Ishikawa (cell line): ENCODE measurements around the gene COMMD8.

Source experiments
- CEBPB ChIP-seq: IDR thresholded peaks from 2 replicates; pipeline ENCODE4 v1.6.1; 2012
- CREB1 ChIP-seq: IDR thresholded peaks from 2 replicates; pipeline ENCODE4 v1.6.1; 2012; ENCODE audit warnings: low read depth
- EGR1 ChIP-seq: IDR thresholded peaks from 2 replicates; pipeline ENCODE4 v1.6.1; 2012
- EP300 ChIP-seq: IDR thresholded peaks from 2 replicates; pipeline ENCODE4 v1.6.1; 2012; ENCODE audit warnings: borderline replicate concordance
- FOXM1 ChIP-seq: IDR thresholded peaks from 2 replicates; pipeline ENCODE4 v1.6.1; 2012; ENCODE audit warnings: low read depth, borderline replicate concordance
- NFIC ChIP-seq: IDR thresholded peaks from 2 replicates; pipeline ENCODE4 v1.6.1; 2012
- RAD21 ChIP-seq: IDR thresholded peaks from 2 replicates; pipeline ENCODE4 v1.6.1; 2012; ENCODE audit warnings: low read depth
- TAF1 ChIP-seq: IDR thresholded peaks from 2 replicates; pipeline ENCODE4 v1.6.1; 2012; ENCODE audit warnings: low read depth, mild to moderate bottlenecking
- TEAD4 ChIP-seq: IDR thresholded peaks from 2 replicates; pipeline ENCODE4 v1.6.1; 2012
- YY1 ChIP-seq: IDR thresholded peaks from 2 replicates; pipeline ENCODE4 v1.6.1; 2012; ENCODE audit warnings: low read depth
- TF ChIP-seq, protein P1 (sequence below): IDR thresholded peaks from 2 replicates; pipeline ENCODE4 v1.6.1; 2012; ENCODE audit warnings: low read depth, mild to moderate bottlenecking
- TF ChIP-seq, protein P2 (sequence below): IDR thresholded peaks from 2 replicates; pipeline ENCODE4 v1.6.1; 2012

DNA sequence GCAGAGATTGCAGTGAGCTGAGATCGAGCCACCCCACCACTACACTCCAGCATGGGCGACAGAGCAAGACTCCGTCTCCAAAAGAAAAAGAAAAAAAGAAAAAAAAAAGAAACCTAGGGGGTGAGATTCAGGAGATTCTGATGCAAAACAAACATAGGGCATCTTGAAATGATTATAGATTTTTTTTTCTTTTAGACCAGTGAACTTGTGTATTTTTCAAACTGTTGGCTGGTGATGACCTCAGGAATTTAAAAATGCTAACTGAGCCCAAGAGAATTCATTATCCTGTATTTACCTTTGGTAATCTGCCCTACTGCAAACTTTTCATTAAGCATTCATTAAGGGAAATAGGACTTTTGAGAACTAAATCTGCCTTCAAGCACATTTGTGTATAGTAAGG lies 42.2 kb upstream of the COMMD8 start:
- TF ChIP-seq YY1 (no peak), NFIC (no peak), TEAD4 (no peak), TAF1 (no peak), RAD21 (no peak), FOXM1 (no peak), EGR1 (no peak), EP300 (no peak), CEBPB (no peak), CREB1 (no peak)
- TF ChIP-seq, protein P1, sequence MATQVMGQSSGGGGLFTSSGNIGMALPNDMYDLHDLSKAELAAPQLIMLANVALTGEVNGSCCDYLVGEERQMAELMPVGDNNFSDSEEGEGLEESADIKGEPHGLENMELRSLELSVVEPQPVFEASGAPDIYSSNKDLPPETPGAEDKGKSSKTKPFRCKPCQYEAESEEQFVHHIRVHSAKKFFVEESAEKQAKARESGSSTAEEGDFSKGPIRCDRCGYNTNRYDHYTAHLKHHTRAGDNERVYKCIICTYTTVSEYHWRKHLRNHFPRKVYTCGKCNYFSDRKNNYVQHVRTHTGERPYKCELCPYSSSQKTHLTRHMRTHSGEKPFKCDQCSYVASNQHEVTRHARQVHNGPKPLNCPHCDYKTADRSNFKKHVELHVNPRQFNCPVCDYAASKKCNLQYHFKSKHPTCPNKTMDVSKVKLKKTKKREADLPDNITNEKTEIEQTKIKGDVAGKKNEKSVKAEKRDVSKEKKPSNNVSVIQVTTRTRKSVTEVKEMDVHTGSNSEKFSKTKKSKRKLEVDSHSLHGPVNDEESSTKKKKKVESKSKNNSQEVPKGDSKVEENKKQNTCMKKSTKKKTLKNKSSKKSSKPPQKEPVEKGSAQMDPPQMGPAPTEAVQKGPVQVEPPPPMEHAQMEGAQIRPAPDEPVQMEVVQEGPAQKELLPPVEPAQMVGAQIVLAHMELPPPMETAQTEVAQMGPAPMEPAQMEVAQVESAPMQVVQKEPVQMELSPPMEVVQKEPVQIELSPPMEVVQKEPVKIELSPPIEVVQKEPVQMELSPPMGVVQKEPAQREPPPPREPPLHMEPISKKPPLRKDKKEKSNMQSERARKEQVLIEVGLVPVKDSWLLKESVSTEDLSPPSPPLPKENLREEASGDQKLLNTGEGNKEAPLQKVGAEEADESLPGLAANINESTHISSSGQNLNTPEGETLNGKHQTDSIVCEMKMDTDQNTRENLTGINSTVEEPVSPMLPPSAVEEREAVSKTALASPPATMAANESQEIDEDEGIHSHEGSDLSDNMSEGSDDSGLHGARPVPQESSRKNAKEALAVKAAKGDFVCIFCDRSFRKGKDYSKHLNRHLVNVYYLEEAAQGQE = no peak
- TF ChIP-seq, protein P2, sequence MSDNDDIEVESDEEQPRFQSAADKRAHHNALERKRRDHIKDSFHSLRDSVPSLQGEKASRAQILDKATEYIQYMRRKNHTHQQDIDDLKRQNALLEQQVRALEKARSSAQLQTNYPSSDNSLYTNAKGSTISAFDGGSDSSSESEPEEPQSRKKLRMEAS = no peak
